Suprapubic skin (tissue), 3 donors: ENCODE measurements around the gene YEATS4.

Experiments used
- CTCF ChIP-seq, 2 donors: fragments of 200-600 bp in 1 of 2; fragments of 450-650 bp in 1 of 2; sonication (generic) in 1 of 2; IDR thresholded peaks; one replicate each; pipeline ENCODE4 v1.5.1; 2016 to 2019; ENCODE audit warnings: antibody characterized with exemption in 2 of 2, mild to moderate bottlenecking in 1 of 2, moderate library complexity in 1 of 2
- POLR2AphosphoS5 ChIP-seq, 3 donors: sonication (generic); formaldehyde crosslinking; IDR thresholded peaks; one replicate each; pipeline ENCODE4 v1.6.1; 2017; ENCODE audit warnings: antibody characterized with exemption in 3 of 3

GRCh38 chr12:69401940-69402339 is 42.4 kb downstream of the YEATS4 start:
- TF ChIP-seq POLR2AphosphoS5 (IDR thresholded peaks at IDR 0.05) (no peak), CTCF (IDR thresholded peaks at IDR 0.05) (no peak)
